ENCODE results near the gene GSN. TPM values are rescaled to one million over a fixed set of nuclear protein-coding genes. Genes with fewer than 3 reads are reported as not detected.
A peak's percentile ranks its signal among the peaks of the same experiment; 100 is the strongest.

The GSN gene
- total and polyA plus RNA-seq, 2 of the 13 experiments (the other 11 are each of a cell fraction or from before 2014, with no cell fraction given) = 294 to 307 TPM

- TF ChIP-seq TCF12 (IDR thresholded peaks at IDR 0.05) = no peak
- TF ChIP-seq TCF12 (CRISPR knock-in tag; IDR thresholded peaks at IDR 0.05) = 0 out of 2 replicates have a peak, but pooled peaks have one; percentile 19
- peak; percentile 93 for TF ChIP-seq KDM1A (CRISPR knock-in tag; IDR thresholded peaks at IDR 0.05)
- peak; percentile 74; the same call in 1 of the 2 replicates for TF ChIP-seq ZMAT3 (CRISPR knock-in tag; conservative IDR thresholded peaks at IDR 0.05)
- peak; percentile 58; the same call in 1 of the 2 replicates for TF ChIP-seq ZNF607 (CRISPR knock-in tag; IDR thresholded peaks at IDR 0.05; ENCODE audit: borderline replicate concordance)
- TF ChIP-seq CENPT (CRISPR knock-in tag; IDR thresholded peaks at IDR 0.05; ENCODE audit: low read depth) = no peak
- TF ChIP-seq RCOR2 (CRISPR knock-in tag; IDR thresholded peaks at IDR 0.05) = peak; percentile 69
- TF ChIP-seq CSRNP2 (CRISPR knock-in tag; conservative IDR thresholded peaks at IDR 0.05; ENCODE audit: low read depth) = no peak
- 0 out of 2 replicates have a peak, but pooled peaks have one; percentile 36 for TF ChIP-seq GATAD2A (CRISPR knock-in tag; IDR thresholded peaks at IDR 0.05)
- no peak for TF ChIP-seq FUBP1 (CRISPR knock-in tag; IDR thresholded peaks at IDR 0.05; ENCODE audit: borderline replicate concordance)
- peak; percentile 48; the same call in 1 of the 2 replicates for TF ChIP-seq ZNF350 (CRISPR knock-in tag; IDR thresholded peaks at IDR 0.05; ENCODE audit: borderline replicate concordance, low read depth)
- peak; percentile 65; the same call in 1 of the 2 replicates for TF ChIP-seq ERF (CRISPR knock-in tag; IDR thresholded peaks at IDR 0.05)
- no peak; the same call in 1 of the 2 replicates for TF ChIP-seq ZNF143 (CRISPR knock-in tag; IDR thresholded peaks at IDR 0.05)
- TF ChIP-seq NONO (IDR thresholded peaks at IDR 0.05) = no peak
- TF ChIP-seq NONO (CRISPR knock-in tag; conservative IDR thresholded peaks at IDR 0.05) = peak; percentile 69
- 0 out of 2 replicates have a peak, but pooled peaks have one; percentile 17 for TF ChIP-seq ZNF501 (CRISPR knock-in tag; IDR thresholded peaks at IDR 0.05)
- TF ChIP-seq SOX6 (IDR thresholded peaks at IDR 0.05) = no peak
- TF ChIP-seq SOX6 (CRISPR knock-in tag; IDR thresholded peaks at IDR 0.05) = peak; percentile 74
- TF ChIP-seq IRF9 (CRISPR knock-in tag; IDR thresholded peaks at IDR 0.05; ENCODE audit: borderline replicate concordance) = peak; percentile 32; the same call in 1 of the 2 replicates
- peak; percentile 100 for TF ChIP-seq ZNF768 (CRISPR knock-in tag; IDR thresholded peaks at IDR 0.05)
- 0 out of 2 replicates have a peak, but pooled peaks have one; percentile 2 for TF ChIP-seq ZNF281 (CRISPR knock-in tag; IDR thresholded peaks at IDR 0.05; ENCODE audit: borderline replicate concordance)
- peak; percentile 39; the same call in 1 of the 2 replicates for TF ChIP-seq ZNF761 (CRISPR knock-in tag; conservative IDR thresholded peaks at IDR 0.05)
- 0 out of 2 replicates have a peak, but pooled peaks have one; percentile 9 for TF ChIP-seq ZNF629 (CRISPR knock-in tag; conservative IDR thresholded peaks at IDR 0.05)
- peak; percentile 22; the same call in 1 of the 2 replicates for TF ChIP-seq BCL6 (CRISPR knock-in tag; IDR thresholded peaks at IDR 0.05)
Measured at GRCh38 chr9:121289026-121289771, 21.2 kb downstream of the GSN start (continued).

All from HepG2 (cell line).